H9 (cell line): ENCODE data around the gene ZNF234. TPM values are rescaled to one million over a fixed set of nuclear protein-coding genes. Genes with fewer than 3 reads are reported as not detected.

ENCODE experiments used
- DNase-seq: peaks from one replicate; pipeline ENCODE4 v3.0.0-alpha.2; 2017
- H2AFZ ChIP-seq: one replicate; pipeline ENCODE4 v1.6.1; 2013; ENCODE audit warnings: mild to moderate bottlenecking, low read length, control low read depth, moderate library complexity
- H2AK5ac ChIP-seq: 2 replicates; pipeline ENCODE4 v1.6.1; 2013; ENCODE audit warnings: low read length, control low read depth, mixed read lengths; ENCODE audit not compliant: insufficient read length
- H2BK120ac ChIP-seq: one replicate; pipeline ENCODE4 v1.6.1; 2013; ENCODE audit warnings: low read depth, mild to moderate bottlenecking, low read length, control low read depth, inconsistent platforms; ENCODE audit not compliant: poor library complexity, severe bottlenecking
- H2BK12ac ChIP-seq: 2 replicates; pipeline ENCODE4 v1.6.1; 2013; ENCODE audit warnings: low read length, control low read depth, mixed read lengths, low read depth; ENCODE audit not compliant: insufficient read length
- H2BK15ac ChIP-seq: 2 replicates; pipeline ENCODE4 v1.6.1; 2013; ENCODE audit warnings: low read depth, low read length, control low read depth
- H2BK20ac ChIP-seq: one replicate; pipeline ENCODE4 v1.6.1; 2013; ENCODE audit warnings: low read depth, mild to moderate bottlenecking, low read length, control low read depth, inconsistent platforms; ENCODE audit not compliant: poor library complexity, severe bottlenecking
- H2BK5ac ChIP-seq: 2 replicates; pipeline ENCODE4 v1.6.1; 2013; ENCODE audit warnings: low read length, control low read depth, mixed read lengths; ENCODE audit not compliant: insufficient read length
- H3K14ac ChIP-seq: 2 replicates; pipeline ENCODE4 v1.6.1; 2013; ENCODE audit warnings: low read length, control low read depth; ENCODE audit not compliant: insufficient read depth
- H3K18ac ChIP-seq: 2 replicates; pipeline ENCODE4 v1.6.1; 2013; ENCODE audit warnings: low read depth, mild to moderate bottlenecking, mixed read lengths, low read length, control low read depth; ENCODE audit not compliant: insufficient read length
- H3K23ac ChIP-seq: 2 replicates; pipeline ENCODE4 v1.6.1; 2013; ENCODE audit warnings: low read length, control low read depth, mixed read lengths, low read depth; ENCODE audit not compliant: insufficient read length
- H3K23me2 ChIP-seq: 2 replicates; pipeline ENCODE4 v1.6.1; 2013; ENCODE audit warnings: low read depth, mild to moderate bottlenecking, mixed read lengths, low read length, control low read depth; ENCODE audit not compliant: insufficient read length, poor library complexity, severe bottlenecking
- H3K27ac ChIP-seq: 2 replicates; pipeline ENCODE4 v1.5.1; 2013; ENCODE audit warnings: low read length, control low read depth, mixed read lengths, low read depth; ENCODE audit not compliant: insufficient read length
- H3K27me3 ChIP-seq: 2 replicates; pipeline ENCODE4 v1.6.1; 2013; ENCODE audit warnings: low read length, control low read depth, inconsistent platforms; ENCODE audit not compliant: insufficient read depth
- H3K4ac ChIP-seq: 2 replicates; pipeline ENCODE4 v1.6.1; 2013; ENCODE audit warnings: low read depth, mild to moderate bottlenecking, control low read depth, inconsistent platforms, low read length, moderate library complexity
- H3K4me1 ChIP-seq: 2 replicates; pipeline ENCODE4 v1.6.1; 2013; ENCODE audit warnings: low read length, control low read depth, inconsistent platforms; ENCODE audit not compliant: insufficient read depth
- H3K4me2 ChIP-seq: 2 replicates; pipeline ENCODE4 v1.6.1; 2013; ENCODE audit warnings: low read length, control low read depth, mixed read lengths; ENCODE audit not compliant: insufficient read length, insufficient read depth
- H3K56ac ChIP-seq: 2 replicates; pipeline ENCODE4 v1.6.1; 2013; ENCODE audit warnings: low read depth, mild to moderate bottlenecking, mixed read lengths, low read length, control low read depth; ENCODE audit not compliant: insufficient read length
- H3K79me1 ChIP-seq: 2 replicates; pipeline ENCODE4 v1.6.1; 2013; ENCODE audit warnings: low read depth, mild to moderate bottlenecking, moderate library complexity, low read length, control low read depth, inconsistent platforms; ENCODE audit not compliant: insufficient read depth, poor library complexity, severe bottlenecking
- H3K79me2 ChIP-seq: 2 replicates; pipeline ENCODE4 v1.6.1; 2013; ENCODE audit warnings: low read length, control low read depth, inconsistent platforms; ENCODE audit not compliant: insufficient read depth
- H3K9ac ChIP-seq: 2 replicates; pipeline ENCODE4 v1.6.1; 2013; ENCODE audit warnings: low read length, control low read depth, mixed read lengths; ENCODE audit not compliant: insufficient read length; ENCODE audit errors: extremely low read depth
- H3K9me3 ChIP-seq: one replicate; pipeline ENCODE4 v1.6.1; 2013; ENCODE audit warnings: low read depth, low read length, inconsistent platforms; ENCODE audit not compliant: control insufficient read depth
- H3T11ph ChIP-seq: one replicate; pipeline ENCODE4 v1.6.1; 2013; ENCODE audit warnings: mild to moderate bottlenecking, low read length, control low read depth, inconsistent platforms
- H4K20me1 ChIP-seq: one replicate; pipeline ENCODE4 v1.6.1; 2013; ENCODE audit not compliant: control insufficient read depth, insufficient read length, insufficient read depth
- H4K5ac ChIP-seq: 2 replicates; pipeline ENCODE4 v1.6.1; 2013; ENCODE audit warnings: low read depth, mild to moderate bottlenecking, mixed read lengths, low read length, control low read depth; ENCODE audit not compliant: insufficient read length
- H4K8ac ChIP-seq: replicated peaks from 2 replicates; pipeline ENCODE4 v1.6.1; 2013; ENCODE audit warnings: low read length, control low read depth, mixed read lengths, low read depth; ENCODE audit not compliant: insufficient read length
- H4K91ac ChIP-seq: 2 replicates; pipeline ENCODE4 v1.6.1; 2013; ENCODE audit warnings: low read depth, mild to moderate bottlenecking, moderate library complexity, mixed read lengths, low read length, control low read depth; ENCODE audit not compliant: insufficient read length
- H3K27ac Mint-ChIP-seq, 3 experiments: 2 replicates in 2 of 3; 3 replicates in 1 of 3; pipeline ENCODE4 v1.8.0; 2020 to 2021; ENCODE audit warnings: mixed read lengths in 3 of 3, mild to moderate bottlenecking in 1 of 3, moderate library complexity in 1 of 3
- H3K27me3 Mint-ChIP-seq: 2 replicates; pipeline ENCODE4 v1.8.0; 2021; ENCODE audit warnings: low read depth, mild to moderate bottlenecking, moderate library complexity, mixed read lengths
- H3K36me3 Mint-ChIP-seq, 3 experiments: 2 replicates in 2 of 3; 3 replicates in 1 of 3; pipeline ENCODE4 v1.8.0; 2020 to 2021; ENCODE audit warnings: low read depth in 3 of 3, mixed read lengths in 3 of 3; ENCODE audit not compliant: insufficient read depth in 1 of 3
- H3K4me1 Mint-ChIP-seq, 2 experiments: 2 replicates each; pipeline ENCODE4 v1.8.0; 2020; ENCODE audit warnings: mixed read lengths in 2 of 2
- H3K4me3 Mint-ChIP-seq, 2 experiments: 2 replicates in 1 of 2; 3 replicates in 1 of 2; pipeline ENCODE4 v1.8.0; 2020 to 2021; ENCODE audit warnings: mild to moderate bottlenecking in 2 of 2, mixed read lengths in 2 of 2, moderate library complexity in 1 of 2
- H3K9me3 Mint-ChIP-seq, 2 experiments: 2 replicates in 1 of 2; 3 replicates in 1 of 2; pipeline ENCODE4 v1.8.0; 2020; ENCODE audit warnings: mild to moderate bottlenecking in 2 of 2, mixed read lengths in 2 of 2, moderate library complexity in 1 of 2
- WGBS: extraction: QIAGEN DNeasy Blood & Tissue Kit; methylation state at CpG from one replicate; pipeline ENCODE4 v1.1.7; 2013; ENCODE audit warnings: missing lambda C conversion rate, low lambda C conversion rate, mixed read lengths; ENCODE audit not compliant: insufficient read length; ENCODE audit errors: extremely low coverage; 5-methylcytosine and 5-hydroxymethylcytosine counted together
- total RNA-seq: library from RNA; stranded (reverse); gene quantifications from 2 replicates; pipeline ENCODE4 v1.2.1, GENCODE V29; 2021
- TF ChIP-seq, protein P1 (sequence below): fragments of 200-600 bp; sonication (generic); conservative IDR thresholded peaks from 3 replicates; pipeline ENCODE4 v1.8.0; 2021; ENCODE audit warnings: antibody characterized with exemption, mild to moderate bottlenecking

The ZNF234 gene
- total RNA-seq, 1 experiment from 2014 or later = 12.4 TPM

DNA sequence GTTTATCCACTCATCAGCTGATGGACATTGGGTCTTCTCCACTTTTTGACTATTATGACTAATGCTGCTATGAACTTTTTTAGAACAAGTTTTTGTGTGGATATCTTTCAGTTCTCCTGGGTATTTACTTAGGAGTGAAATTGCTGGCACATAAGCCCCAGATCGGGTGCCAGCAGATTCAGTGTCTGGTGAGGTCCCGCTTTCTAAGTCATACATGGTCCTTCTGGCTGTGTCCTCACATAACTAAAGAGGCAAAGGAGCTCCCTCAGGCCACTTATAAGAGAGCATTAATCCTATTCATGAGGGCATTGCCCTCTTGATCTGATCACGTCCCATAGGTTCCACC is 22.9 kb downstream of the ZNF234 start:
- H3K56ac ChIP-seq = no peak overlapping the region
- H3K9me3 ChIP-seq = no peaks in the 10 kb centered on the region
- H3K4me3 Mint-ChIP-seq = peak overlapping the region; percentile 99
- no peak overlapping the region for H2BK12ac ChIP-seq
- no peak overlapping the region for H3T11ph ChIP-seq
- H2BK20ac ChIP-seq = no peak overlapping the region
- peak overlapping the region; percentile 17 for H2AFZ ChIP-seq
- H3K27ac Mint-ChIP-seq = peak overlapping the region in 1 of 3 experiments; percentile 99; a peak in 1 of 7 replicates
- no peaks in the 10 kb centered on the region; the same call in 1 of the 2 replicates for H3K4me1 ChIP-seq
- peaks cover 8% of the 10 kb centered on the region for H3K23me2 ChIP-seq
- no peaks in the 10 kb centered on the region for H4K20me1 ChIP-seq
- peaks cover 26 to 31% (median 29%) of the 10 kb centered on the region in 3 experiments for H3K36me3 Mint-ChIP-seq
- H3K27me3 ChIP-seq = no peaks in the 10 kb centered on the region
- H4K91ac ChIP-seq = no peak overlapping the region
- peaks cover 11% of the 10 kb centered on the region in 2 experiments for H3K4me1 Mint-ChIP-seq
- H3K18ac ChIP-seq = no peak overlapping the region
- H3K4me2 ChIP-seq = peak overlapping the region; percentile 98
- H3K9me3 Mint-ChIP-seq = peaks cover 3 to 14% of the 10 kb centered on the region in 2 experiments
- H3K23ac ChIP-seq = no peak overlapping the region
- TF ChIP-seq, protein P1, sequence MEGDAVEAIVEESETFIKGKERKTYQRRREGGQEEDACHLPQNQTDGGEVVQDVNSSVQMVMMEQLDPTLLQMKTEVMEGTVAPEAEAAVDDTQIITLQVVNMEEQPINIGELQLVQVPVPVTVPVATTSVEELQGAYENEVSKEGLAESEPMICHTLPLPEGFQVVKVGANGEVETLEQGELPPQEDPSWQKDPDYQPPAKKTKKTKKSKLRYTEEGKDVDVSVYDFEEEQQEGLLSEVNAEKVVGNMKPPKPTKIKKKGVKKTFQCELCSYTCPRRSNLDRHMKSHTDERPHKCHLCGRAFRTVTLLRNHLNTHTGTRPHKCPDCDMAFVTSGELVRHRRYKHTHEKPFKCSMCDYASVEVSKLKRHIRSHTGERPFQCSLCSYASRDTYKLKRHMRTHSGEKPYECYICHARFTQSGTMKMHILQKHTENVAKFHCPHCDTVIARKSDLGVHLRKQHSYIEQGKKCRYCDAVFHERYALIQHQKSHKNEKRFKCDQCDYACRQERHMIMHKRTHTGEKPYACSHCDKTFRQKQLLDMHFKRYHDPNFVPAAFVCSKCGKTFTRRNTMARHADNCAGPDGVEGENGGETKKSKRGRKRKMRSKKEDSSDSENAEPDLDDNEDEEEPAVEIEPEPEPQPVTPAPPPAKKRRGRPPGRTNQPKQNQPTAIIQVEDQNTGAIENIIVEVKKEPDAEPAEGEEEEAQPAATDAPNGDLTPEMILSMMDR = no peak
- no peak for DNase-seq
- peaks cover 20% of the 10 kb centered on the region for H3K27me3 Mint-ChIP-seq
- no CpG with 5 or more reads among the region's 3 CpGs for WGBS
- no peak overlapping the region for H2AK5ac ChIP-seq
- H3K79me1 ChIP-seq = peaks cover 2% of the 10 kb centered on the region
- no peak overlapping the region for H4K8ac ChIP-seq
- H2BK15ac ChIP-seq = no peak overlapping the region
- H3K9ac ChIP-seq = no peak overlapping the region
- H3K4ac ChIP-seq = no peak overlapping the region
- no peak overlapping the region for H2BK120ac ChIP-seq
- H3K14ac ChIP-seq = no peak overlapping the region
- peaks cover 2% of the 10 kb centered on the region; the same call in 1 of the 2 replicates for H3K79me2 ChIP-seq
- no peak overlapping the region for H4K5ac ChIP-seq
- H3K27ac ChIP-seq = no peak overlapping the region
- no peak overlapping the region for H2BK5ac ChIP-seq
